NCI-H748 (cell line): ENCODE data around the gene GTPBP1.

Source experiments
- DNase-seq: peaks from one replicate; lab custom pipeline; 2025; ENCODE audit not compliant: unreplicated experiment; lab: John Stamatoyannopoulos, UW

GTPBP1 gene

GRCh38 chr22:38700789-38701628, 4.7 kb upstream of the GTPBP1 start, which contains the start of gene JOSD1:
JOSD1 (minus strand) TSS chr22:38700943; CDS start chr22:38699987, 956 bp downstream.
- DNase-seq, result peak; percentile 92

- peak; percentile 15 for DNase-seq
These were observed 1.0 kb upstream of the GTPBP1 start for GRCh38 chr22:38704654-38705234.

- peak; percentile 42 for DNase-seq
These were observed 557 bp downstream of the GTPBP1 start for GRCh38 chr22:38706101-38706900.

GRCh38 chr22:38706901-38707195, 1.1 kb downstream of the GTPBP1 start:
- no peak for DNase-seq

- no peak for DNase-seq
These were observed 1.6 kb downstream of the GTPBP1 start for GRCh38 chr22:38707346-38707745.

GRCh38 chr22:38707984-38708383, 2.2 kb downstream of the GTPBP1 start:
- DNase-seq, result no peak

GRCh38 chr22:38709306-38709705, 3.6 kb downstream of the GTPBP1 start:
- no peak for DNase-seq

- no peak for DNase-seq
These were observed 4.6 kb downstream of the GTPBP1 start for GRCh38 chr22:38710351-38710750.

- DNase-seq, result no peak
These were observed 5.1 kb downstream of the GTPBP1 start for GRCh38 chr22:38710866-38711265.

GRCh38 chr22:38712486-38713207, 6.9 kb downstream of the GTPBP1 start:
- no peak for DNase-seq

GRCh38 chr22:38713921-38714320, 8.2 kb downstream of the GTPBP1 start:
- no peak for DNase-seq

GRCh38 chr22:38715176-38715764, 9.5 kb downstream of the GTPBP1 start:
- no peak for DNase-seq

- DNase-seq, result no peak
These were observed 10.1 kb downstream of the GTPBP1 start for GRCh38 chr22:38715852-38716251.

- DNase-seq, result no peak
These were observed 10.5 kb downstream of the GTPBP1 start for GRCh38 chr22:38716271-38716670.

GRCh38 chr22:38716826-38717225, 11.1 kb downstream of the GTPBP1 start:
- DNase-seq, result no peak

GRCh38 chr22:38717244-38717643, 11.5 kb downstream of the GTPBP1 start:
- DNase-seq, result no peak

- no peak for DNase-seq
These were observed 12.7 kb downstream of the GTPBP1 start for GRCh38 chr22:38718414-38718813.

- no peak for DNase-seq
These were observed 13.5 kb downstream of the GTPBP1 start for GRCh38 chr22:38719196-38719595.

GRCh38 chr22:38720350-38720749, 14.6 kb downstream of the GTPBP1 start:
- no peak for DNase-seq

GRCh38 chr22:38721551-38721950, 15.8 kb downstream of the GTPBP1 start:
- no peak for DNase-seq

- DNase-seq, result no peak
These were observed 18.4 kb downstream of the GTPBP1 start for GRCh38 chr22:38724176-38724575.
